ENCODE data around the gene COL1A1.

Gene COL1A1

DNA sequence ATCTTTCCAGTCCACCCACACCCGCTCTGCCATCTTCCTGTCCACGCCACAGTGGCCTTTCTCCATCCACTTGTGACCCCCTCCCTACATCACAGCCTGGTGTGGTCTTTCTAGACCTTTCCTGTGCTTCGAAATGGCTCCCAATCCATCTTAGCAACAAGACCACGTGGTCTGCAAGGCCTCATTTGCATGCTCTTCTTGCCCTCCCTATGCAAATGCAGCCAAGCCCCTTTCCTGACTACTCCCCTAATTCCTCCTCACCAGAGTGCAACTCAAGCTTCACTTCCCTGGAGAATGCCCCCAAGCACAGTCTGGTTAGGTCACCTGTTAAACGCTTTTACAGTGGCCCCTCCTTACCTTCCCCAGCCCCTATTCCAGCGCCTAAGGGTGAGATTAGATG, 57.1 kb downstream of the COL1A1 start:
- DNase-seq (ENCODE audit: low read depth in 3 of 3, low spot score in 1 of 3) = no peak

GRCh38 chr17:50143461-50144176, 57.8 kb downstream of the COL1A1 start:
- no peak for DNase-seq (ENCODE audit: low read depth in 3 of 3, low spot score in 1 of 3)

DNA sequence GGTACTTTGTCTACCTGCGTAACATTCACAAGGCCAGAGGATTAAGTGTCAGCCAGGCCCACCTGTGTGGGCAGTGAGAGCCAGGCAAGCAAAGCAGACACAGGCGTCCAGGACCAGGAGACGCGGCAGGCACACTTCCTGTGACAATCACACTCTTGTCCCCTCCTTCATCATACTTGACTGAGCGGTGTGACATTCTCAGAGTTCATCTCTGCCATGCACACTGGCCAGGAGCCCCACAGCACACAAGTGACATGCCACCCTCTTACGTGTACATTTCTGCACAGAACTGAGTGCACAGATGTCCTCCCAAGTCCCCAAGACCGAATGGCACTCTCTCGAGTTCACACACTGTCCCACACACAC, 59.7 kb downstream of the COL1A1 start:
- DNase-seq (ENCODE audit: low read depth in 3 of 3, low spot score in 1 of 3) = no peak

- DNase-seq (ENCODE audit: low read depth in 3 of 3, low spot score in 1 of 3) = no peak
These were observed 60.2 kb downstream of the COL1A1 start for GRCh38 chr17:50141026-50141744.

- DNase-seq (ENCODE audit: low read depth in 3 of 3, low spot score in 1 of 3) = peak; percentile 54 to 71 (median 65)
These were observed 61.2 kb downstream of the COL1A1 start for GRCh38 chr17:50139950-50140885.

DNA sequence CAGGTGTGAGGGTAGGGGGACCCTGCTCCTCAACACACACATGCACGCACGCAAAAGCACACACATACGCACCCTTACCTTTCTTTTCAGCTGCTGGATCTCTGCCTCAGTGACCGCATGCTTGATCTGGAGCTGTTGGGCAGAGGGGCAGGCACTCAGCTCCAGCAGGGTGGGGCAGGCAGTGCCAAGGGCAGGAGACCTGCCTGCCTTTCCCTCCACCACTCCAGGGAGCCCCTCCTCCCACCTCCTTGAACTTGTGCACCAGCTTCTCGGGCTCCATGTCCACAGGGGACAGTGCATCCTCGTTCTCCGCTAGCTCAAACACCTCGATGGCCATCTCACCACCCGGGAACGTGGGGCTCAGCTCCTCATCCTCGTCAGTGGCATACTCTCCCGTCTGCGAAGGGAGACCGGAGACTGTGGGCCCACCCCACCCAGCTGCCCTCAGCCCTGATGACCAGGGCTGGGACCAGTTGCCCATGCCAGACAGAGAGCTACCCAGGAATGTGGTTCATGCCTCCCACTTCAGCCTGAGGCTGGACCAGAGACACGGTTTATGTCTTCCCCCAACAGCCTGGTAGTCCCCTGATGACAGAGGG, 62.1 kb downstream of the COL1A1 start:
- DNase-seq (ENCODE audit: low read depth in 3 of 3, low spot score in 1 of 3) = no peak

DNA sequence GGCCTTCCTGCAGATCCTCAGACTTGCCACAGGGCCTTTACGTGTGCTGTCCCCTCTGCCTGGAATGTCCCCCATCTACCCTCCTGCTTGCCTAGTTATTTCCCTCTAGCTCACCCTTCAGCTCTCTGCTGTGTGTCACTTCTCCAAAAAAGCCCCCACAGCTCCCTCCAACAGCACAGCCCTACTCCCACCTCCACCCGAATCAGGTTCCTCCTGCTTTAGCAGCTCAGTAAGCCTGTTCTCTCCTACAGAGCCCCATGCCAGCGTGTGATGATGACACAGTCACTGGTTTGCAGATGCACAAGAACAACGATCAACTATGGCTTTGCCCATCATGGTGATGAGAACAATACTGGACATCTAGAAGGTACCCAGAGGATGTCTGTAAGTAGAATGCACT, 64.4 kb downstream of the COL1A1 start:
- DNase-seq (ENCODE audit: low read depth in 3 of 3, low spot score in 1 of 3) = no peak

DNA sequence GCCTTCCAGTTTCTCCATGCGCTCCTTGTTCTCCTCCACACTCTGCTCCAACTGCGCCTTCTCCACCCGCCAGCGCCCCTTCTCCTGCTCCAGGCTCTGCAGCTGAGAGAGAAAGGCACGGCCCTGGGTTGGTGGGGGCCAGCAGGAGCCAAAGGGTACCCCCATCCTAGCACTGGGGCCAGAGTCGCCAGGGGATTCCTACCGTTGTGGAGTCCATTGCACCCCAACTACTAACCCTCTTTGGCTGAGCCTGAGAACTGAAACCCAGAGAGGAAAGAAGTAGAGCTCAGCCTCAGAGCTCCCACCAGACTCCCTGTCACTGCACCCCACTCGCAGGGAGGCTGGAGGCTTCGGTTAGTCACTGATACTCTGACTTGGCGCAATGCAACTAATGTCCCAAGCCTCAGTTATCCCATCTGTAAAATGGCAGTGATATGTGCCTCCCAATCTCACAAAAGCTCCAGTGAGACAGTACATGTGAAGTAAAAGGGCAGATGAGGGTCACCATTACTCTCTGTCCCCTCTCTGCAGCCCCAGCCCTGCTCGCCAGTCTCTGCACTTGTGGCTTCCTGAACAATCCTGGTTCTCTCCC, 65.2 kb downstream of the COL1A1 start:
- DNase-seq (ENCODE audit: low read depth in 3 of 3, low spot score in 1 of 3) = no peak

GRCh38 chr17:50135316-50136095, 65.9 kb downstream of the COL1A1 start:
- no peak for DNase-seq (ENCODE audit: low read depth in 3 of 3, low spot score in 1 of 3)

GRCh38 chr17:50134206-50135110, 67.0 kb downstream of the COL1A1 start:
- DNase-seq (ENCODE audit: low read depth in 3 of 3, low spot score in 1 of 3) = no peak

- no peak for DNase-seq (ENCODE audit: low read depth in 3 of 3, low spot score in 1 of 3)
These were observed 67.7 kb downstream of the COL1A1 start for GRCh38 chr17:50133769-50134099.
